NCI-H2196 treated with DMSO at 0.1 percent for 48 hours (cell line): ENCODE measurements around the gene PTTG2.

ENCODE experiments used
- DNase-seq: peaks from one replicate; lab custom pipeline; 2025; ENCODE audit not compliant: unreplicated experiment; lab: John Stamatoyannopoulos, UW

Gene PTTG2

GRCh38 chr4:38008571-38009021 is 48.4 kb downstream of the PTTG2 start:
- DNase-seq = no peak

GRCh38 chr4:38009421-38009820 is 49.2 kb downstream of the PTTG2 start:
- no peak for DNase-seq

DNA sequence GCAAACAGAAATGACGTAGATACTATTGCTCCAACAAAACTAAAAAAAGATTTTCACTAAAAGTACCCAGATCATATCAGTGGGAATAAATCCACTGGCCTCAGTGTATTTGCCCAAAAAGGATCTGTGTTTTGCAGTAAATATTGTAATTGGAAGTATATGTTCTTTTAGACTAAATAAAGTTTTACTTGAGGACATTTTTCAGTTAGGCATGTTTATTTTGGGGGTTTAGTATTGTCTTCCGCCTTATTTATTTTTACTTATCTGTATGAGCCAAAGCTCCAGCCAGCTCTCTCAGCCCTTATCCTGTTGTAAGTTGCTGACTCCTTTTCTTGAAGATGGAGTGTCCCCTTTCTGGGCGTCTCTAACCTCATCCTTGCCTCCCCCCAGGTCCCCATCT is 49.8 kb downstream of the PTTG2 start:
- DNase-seq = no peak
